ENCODE results near the gene ZNF469. TPM values are rescaled to one million over a fixed set of nuclear protein-coding genes. Genes with fewer than 3 reads are reported as not detected.

The ZNF469 gene
- total and polyA plus RNA-seq, 4 experiments from 2014 or later, result 0.01 to 0.64 (median 0.61) TPM; not detected in 1

- Histone ChIP-seq H3K4me1 (ENCODE audit: insufficient read depth, low read length) (no peaks in the 10 kb centered on the region), H3K4me3 (ENCODE audit: low read length in 2 of 2) (no peak overlapping the region), H3K9me3 (ENCODE audit: control insufficient read depth in 1 of 2, low read length in 2 of 2) (no peaks in the 10 kb centered on the region), H3K27me3 (ENCODE audit: insufficient read depth, low read length) (no peaks in the 10 kb centered on the region), H3K36me3 (ENCODE audit: insufficient read depth, low read length) (no peaks in the 10 kb centered on the region), H3K27ac (ENCODE audit: low read depth, low read length) (no peak overlapping the region)
- Mint-ChIP-seq H3K9me3 (no peaks in the 10 kb centered on the region), H3K4me1 (peaks cover 0 to 6% (median 3%) of the 10 kb centered on the region in 4 donors), H3K27ac (no peak overlapping the region), H3K4me3 (no peak overlapping the region), H3K27me3 (no peaks in the 10 kb centered on the region), H3K36me3 (no peaks in the 10 kb centered on the region)
- DNase-seq, result no peak
- POLR2A ChIA-PET (ENCODE audit: partially characterized antibody), result no interaction called here
- intact Hi-C loops (cut with micrococcal nuclease), result no loop called here
- CTCF ChIA-PET (ENCODE audit: partially characterized antibody), result no interaction called here
These were observed 29.1 kb upstream of the ZNF469 start for GRCh38 chr16:88353691-88354090.

GRCh38 chr16:88354229-88355092 lies 28.3 kb upstream of the ZNF469 start:
- Mint-ChIP-seq H3K36me3 (no peaks in the 10 kb centered on the region), H3K9me3 (no peaks in the 10 kb centered on the region), H3K27me3 (peaks cover 3% of the 10 kb centered on the region in 2 donors), H3K4me3 (no peak overlapping the region), H3K27ac (no peak overlapping the region), H3K4me1 (peaks cover 0 to 4% (median under 1%) of the 10 kb centered on the region in 4 donors)
- ChIA-PET POLR2A (ENCODE audit: partially characterized antibody) (no interaction called here), CTCF (ENCODE audit: partially characterized antibody) (no interaction called here)
- Histone ChIP-seq H3K4me3 (ENCODE audit: low read length in 2 of 2) (no peak overlapping the region), H3K27me3 (ENCODE audit: insufficient read depth, low read length) (no peaks in the 10 kb centered on the region), H3K9me3 (ENCODE audit: control insufficient read depth in 1 of 2, low read length in 2 of 2) (no peaks in the 10 kb centered on the region), H3K4me1 (ENCODE audit: insufficient read depth, low read length) (no peaks in the 10 kb centered on the region), H3K27ac (ENCODE audit: low read depth, low read length) (no peak overlapping the region), H3K36me3 (ENCODE audit: insufficient read depth, low read length) (no peaks in the 10 kb centered on the region)
- DNase-seq, result no peak
- intact Hi-C loops (cut with micrococcal nuclease), result no loop called here

GRCh38 chr16:88355093-88355388 lies 27.7 kb upstream of the ZNF469 start:
- Histone ChIP-seq H3K36me3 (ENCODE audit: insufficient read depth, low read length) (no peaks in the 10 kb centered on the region), H3K27ac (ENCODE audit: low read depth, low read length) (no peak overlapping the region), H3K4me1 (ENCODE audit: insufficient read depth, low read length) (no peaks in the 10 kb centered on the region), H3K27me3 (ENCODE audit: insufficient read depth, low read length) (no peaks in the 10 kb centered on the region), H3K4me3 (ENCODE audit: low read length in 2 of 2) (no peak overlapping the region), H3K9me3 (ENCODE audit: control insufficient read depth in 1 of 2, low read length in 2 of 2) (no peaks in the 10 kb centered on the region)
- POLR2A ChIA-PET (ENCODE audit: partially characterized antibody), result no interaction called here
- H3K27ac Mint-ChIP-seq, result no peak overlapping the region
- H3K9me3 Mint-ChIP-seq, result no peaks in the 10 kb centered on the region
- H3K36me3 Mint-ChIP-seq, result no peaks in the 10 kb centered on the region
- peaks cover 3 to 6% of the 10 kb centered on the region in 2 donors for H3K27me3 Mint-ChIP-seq
- CTCF ChIA-PET (ENCODE audit: partially characterized antibody), result no interaction called here
- H3K4me1 Mint-ChIP-seq, result no peaks in the 10 kb centered on the region
- no peak overlapping the region for H3K4me3 Mint-ChIP-seq
- intact Hi-C loops (cut with micrococcal nuclease), result no loop called here
- no peak for DNase-seq

GRCh38 chr16:88355389-88356123 lies 27.2 kb upstream of the ZNF469 start:
- POLR2A ChIA-PET (ENCODE audit: partially characterized antibody), result no interaction called here
- H3K4me1 Mint-ChIP-seq, result no peaks in the 10 kb centered on the region
- H3K27me3 Mint-ChIP-seq, result peaks cover 3 to 6% of the 10 kb centered on the region in 2 donors
- Histone ChIP-seq H3K9me3 (ENCODE audit: control insufficient read depth in 1 of 2, low read length in 2 of 2) (no peaks in the 10 kb centered on the region), H3K4me3 (ENCODE audit: low read length in 2 of 2) (no peak overlapping the region), H3K4me1 (ENCODE audit: insufficient read depth, low read length) (no peaks in the 10 kb centered on the region), H3K36me3 (ENCODE audit: insufficient read depth, low read length) (no peaks in the 10 kb centered on the region), H3K27me3 (ENCODE audit: insufficient read depth, low read length) (no peaks in the 10 kb centered on the region), H3K27ac (ENCODE audit: low read depth, low read length) (no peak overlapping the region)
- intact Hi-C loops (cut with micrococcal nuclease), result no loop called here
- H3K4me3 Mint-ChIP-seq, result no peak overlapping the region
- CTCF ChIA-PET (ENCODE audit: partially characterized antibody), result no interaction called here
- H3K27ac Mint-ChIP-seq, result no peak overlapping the region
- no peak for DNase-seq
- H3K9me3 Mint-ChIP-seq, result no peaks in the 10 kb centered on the region
- no peaks in the 10 kb centered on the region for H3K36me3 Mint-ChIP-seq

- H3K4me3 Mint-ChIP-seq, result no peak overlapping the region
- no peak for DNase-seq
- intact Hi-C loops (cut with micrococcal nuclease), result no loop called here
- Histone ChIP-seq H3K36me3 (ENCODE audit: insufficient read depth, low read length) (no peaks in the 10 kb centered on the region), H3K9me3 (ENCODE audit: control insufficient read depth in 1 of 2, low read length in 2 of 2) (no peaks in the 10 kb centered on the region), H3K27ac (ENCODE audit: low read depth, low read length) (no peak overlapping the region), H3K4me1 (ENCODE audit: insufficient read depth, low read length) (no peaks in the 10 kb centered on the region), H3K4me3 (ENCODE audit: low read length in 2 of 2) (no peak overlapping the region), H3K27me3 (ENCODE audit: insufficient read depth, low read length) (no peaks in the 10 kb centered on the region)
- no peaks in the 10 kb centered on the region for H3K4me1 Mint-ChIP-seq
- no peak overlapping the region for H3K27ac Mint-ChIP-seq
- H3K36me3 Mint-ChIP-seq, result no peaks in the 10 kb centered on the region
- CTCF ChIA-PET (ENCODE audit: partially characterized antibody), result no interaction called here
- H3K9me3 Mint-ChIP-seq, result no peaks in the 10 kb centered on the region
- H3K27me3 Mint-ChIP-seq, result peaks cover 3 to 6% of the 10 kb centered on the region in 2 donors
- POLR2A ChIA-PET (ENCODE audit: partially characterized antibody), result no interaction called here
These were observed 26.5 kb upstream of the ZNF469 start for GRCh38 chr16:88356124-88356726.

GRCh38 chr16:88356727-88357199 lies 26.0 kb upstream of the ZNF469 start:
- Mint-ChIP-seq H3K27me3 (peaks cover 6% of the 10 kb centered on the region in 2 donors), H3K4me1 (no peaks in the 10 kb centered on the region), H3K4me3 (no peak overlapping the region), H3K9me3 (peaks cover 0 to 3% (median 0%) of the 10 kb centered on the region in 8 donors), H3K36me3 (no peaks in the 10 kb centered on the region), H3K27ac (no peak overlapping the region)
- H3K4me3 ChIP-seq (ENCODE audit: low read length in 2 of 2), result no peak overlapping the region
- no peak overlapping the region for H3K27ac ChIP-seq (ENCODE audit: low read depth, low read length)
- intact Hi-C loops (cut with micrococcal nuclease), result no loop called here
- CTCF ChIA-PET (ENCODE audit: partially characterized antibody), result no interaction called here
- POLR2A ChIA-PET (ENCODE audit: partially characterized antibody), result no interaction called here
- no peaks in the 10 kb centered on the region for H3K36me3 ChIP-seq (ENCODE audit: insufficient read depth, low read length)
- no peaks in the 10 kb centered on the region for H3K27me3 ChIP-seq (ENCODE audit: insufficient read depth, low read length)
- H3K4me1 ChIP-seq (ENCODE audit: insufficient read depth, low read length), result no peaks in the 10 kb centered on the region
- no peaks in the 10 kb centered on the region for H3K9me3 ChIP-seq (ENCODE audit: control insufficient read depth in 1 of 2, low read length in 2 of 2)
- DNase-seq, result no peak

GRCh38 chr16:88357317-88358022 lies 25.3 kb upstream of the ZNF469 start:
- H3K27me3 Mint-ChIP-seq, result peaks cover 6 to 10% of the 10 kb centered on the region in 2 donors
- no peak for DNase-seq
- peaks cover 0 to 9% (median 5%) of the 10 kb centered on the region in 8 donors for H3K9me3 Mint-ChIP-seq
- no peak overlapping the region for H3K27ac ChIP-seq (ENCODE audit: low read depth, low read length)
- H3K4me1 Mint-ChIP-seq, result no peaks in the 10 kb centered on the region
- H3K4me3 ChIP-seq (ENCODE audit: low read length in 2 of 2), result no peak overlapping the region
- intact Hi-C loops (cut with micrococcal nuclease), result no loop called here
- H3K9me3 ChIP-seq (ENCODE audit: control insufficient read depth in 1 of 2, low read length in 2 of 2), result no peaks in the 10 kb centered on the region
- CTCF ChIA-PET (ENCODE audit: partially characterized antibody), result no interaction called here
- H3K36me3 Mint-ChIP-seq, result no peaks in the 10 kb centered on the region
- POLR2A ChIA-PET (ENCODE audit: partially characterized antibody), result no interaction called here
- no peak overlapping the region for H3K27ac Mint-ChIP-seq
- no peaks in the 10 kb centered on the region for H3K27me3 ChIP-seq (ENCODE audit: insufficient read depth, low read length)
- no peaks in the 10 kb centered on the region for H3K36me3 ChIP-seq (ENCODE audit: insufficient read depth, low read length)
- no peak overlapping the region for H3K4me3 Mint-ChIP-seq
- no peaks in the 10 kb centered on the region for H3K4me1 ChIP-seq (ENCODE audit: insufficient read depth, low read length)
